KMS-11 (cell line): ENCODE data around the gene PKHD1.

ENCODE experiments used
- H2AFZ ChIP-seq: fragments of 200-600 bp; sonication (generic); 2 replicates; pipeline ENCODE4 v1.6.1; 2016; ENCODE audit warnings: antibody characterized with exemption, mixed run types, low read depth
- H3K27ac ChIP-seq: fragments of 200-600 bp; sonication (generic); 2 replicates; pipeline ENCODE4 v1.6.1; 2016; ENCODE audit warnings: mild to moderate bottlenecking, mixed run types
- H3K27me3 ChIP-seq: fragments of 200-600 bp; sonication (generic); 2 replicates; pipeline ENCODE4 v1.6.1; 2017; ENCODE audit warnings: mild to moderate bottlenecking, low read depth, mixed run types, moderate library complexity; ENCODE audit not compliant: insufficient read depth
- H3K36me3 ChIP-seq: fragments of 200-600 bp; sonication (generic); 2 replicates; pipeline ENCODE4 v1.6.1; 2017; ENCODE audit warnings: mild to moderate bottlenecking, mixed run types; ENCODE audit not compliant: insufficient read depth
- H3K4me1 ChIP-seq: fragments of 200-600 bp; sonication (generic); 2 replicates; pipeline ENCODE4 v1.6.1; 2016; ENCODE audit warnings: mild to moderate bottlenecking, low read depth, mixed run types; ENCODE audit not compliant: poor library complexity, severe bottlenecking
- H3K4me2 ChIP-seq: fragments of 200-600 bp; sonication (generic); 2 replicates; pipeline ENCODE4 v1.7.0; 2016; ENCODE audit warnings: mild to moderate bottlenecking, mixed run types
- H3K4me3 ChIP-seq: fragments of 200-600 bp; sonication (generic); IDR thresholded peaks from 2 replicates; pipeline ENCODE4 v1.6.1; 2017; ENCODE audit warnings: low read depth, low read length, mixed read lengths; ENCODE audit not compliant: insufficient read depth
- H3K79me2 ChIP-seq: fragments of 200-600 bp; sonication (generic); 2 replicates; pipeline ENCODE4 v1.6.1; 2016; ENCODE audit warnings: low read depth, mixed run types; ENCODE audit not compliant: insufficient read depth
- H3K9ac ChIP-seq: fragments of 200-600 bp; sonication (generic); 2 replicates; pipeline ENCODE4 v1.6.1; 2016; ENCODE audit warnings: mild to moderate bottlenecking, mixed run types
- H4K20me1 ChIP-seq: fragments of 200-600 bp; sonication (generic); 2 replicates; pipeline ENCODE4 v1.6.1; 2016; ENCODE audit warnings: mild to moderate bottlenecking, mixed run types; ENCODE audit not compliant: insufficient read depth
- CTCF ChIP-seq: fragments of 200-600 bp; sonication (generic); conservative IDR thresholded peaks from 2 replicates; pipeline ENCODE4 v1.6.1; 2017; ENCODE audit warnings: low read depth, mild to moderate bottlenecking, antibody characterized with exemption, low read length, moderate library complexity, mixed read lengths

The PKHD1 gene

GRCh38 chr6:52104979-52105378 lies 17.6 kb upstream of the PKHD1 start:
- H3K9ac ChIP-seq = no peak overlapping the region
- no peak overlapping the region for H3K4me2 ChIP-seq
- H3K4me3 ChIP-seq = no peak overlapping the region
- no peaks in the 10 kb centered on the region for H3K36me3 ChIP-seq
- H2AFZ ChIP-seq = no peak overlapping the region
- no peaks in the 10 kb centered on the region for H3K79me2 ChIP-seq
- H4K20me1 ChIP-seq = no peaks in the 10 kb centered on the region
- peaks cover 9% of the 10 kb centered on the region for H3K4me1 ChIP-seq
- no peak for TF ChIP-seq CTCF
- no peak overlapping the region for H3K27ac ChIP-seq
- H3K27me3 ChIP-seq = no peaks in the 10 kb centered on the region

- no peak overlapping the region for H3K4me2 ChIP-seq
- H4K20me1 ChIP-seq = no peaks in the 10 kb centered on the region
- H3K36me3 ChIP-seq = no peaks in the 10 kb centered on the region
- TF ChIP-seq CTCF = no peak
- H3K4me1 ChIP-seq = peaks cover 9% of the 10 kb centered on the region
- no peak overlapping the region for H3K27ac ChIP-seq
- H3K9ac ChIP-seq = no peak overlapping the region
- no peaks in the 10 kb centered on the region for H3K79me2 ChIP-seq
- no peaks in the 10 kb centered on the region for H3K27me3 ChIP-seq
- no peak overlapping the region for H2AFZ ChIP-seq
- H3K4me3 ChIP-seq = no peak overlapping the region
Observed at GRCh38 chr6:52103623-52104022, 16.2 kb upstream of the PKHD1 start.

- Histone ChIP-seq H3K27me3 (no peaks in the 10 kb centered on the region), H2AFZ (no peak overlapping the region), H4K20me1 (no peaks in the 10 kb centered on the region), H3K9ac (no peak overlapping the region), H3K4me2 (no peak overlapping the region), H3K4me3 (no peak overlapping the region), H3K36me3 (no peaks in the 10 kb centered on the region), H3K27ac (no peak overlapping the region), H3K4me1 (peaks cover 7% of the 10 kb centered on the region), H3K79me2 (no peaks in the 10 kb centered on the region)
- no peak for TF ChIP-seq CTCF
Observed at GRCh38 chr6:52102405-52102804, 15.0 kb upstream of the PKHD1 start.

GRCh38 chr6:52098721-52099120 lies 11.3 kb upstream of the PKHD1 start:
- H3K9ac ChIP-seq = no peak overlapping the region
- H3K36me3 ChIP-seq = no peaks in the 10 kb centered on the region
- no peak overlapping the region for H3K27ac ChIP-seq
- H3K4me3 ChIP-seq = no peak overlapping the region
- no peaks in the 10 kb centered on the region for H4K20me1 ChIP-seq
- H3K27me3 ChIP-seq = no peaks in the 10 kb centered on the region
- no peak overlapping the region for H3K4me2 ChIP-seq
- no peaks in the 10 kb centered on the region for H3K79me2 ChIP-seq
- no peak overlapping the region for H2AFZ ChIP-seq
- TF ChIP-seq CTCF = no peak
- H3K4me1 ChIP-seq = no peaks in the 10 kb centered on the region
